GM12801 (cell line): ENCODE results near the gene MRTFA.

Experiments
- CTCF ChIP-seq: IDR thresholded peaks from one replicate; pipeline ENCODE4 v1.5.1; 2011; ENCODE audit warnings: control low read depth; ENCODE audit not compliant: insufficient read length; ENCODE audit errors: extremely low read depth

Gene MRTFA

GRCh38 chr22:40473703-40474102 is 162.8 kb downstream of the MRTFA start:
- no peak for TF ChIP-seq CTCF

GRCh38 chr22:40472579-40472978 is 163.9 kb downstream of the MRTFA start:
- TF ChIP-seq CTCF: no peak

GRCh38 chr22:40472051-40472450 is 164.5 kb downstream of the MRTFA start:
- no peak for TF ChIP-seq CTCF

- TF ChIP-seq CTCF: no peak
These were observed 167.3 kb downstream of the MRTFA start for GRCh38 chr22:40469181-40469580.

GRCh38 chr22:40468616-40469015 is 167.9 kb downstream of the MRTFA start:
- TF ChIP-seq CTCF: no peak

GRCh38 chr22:40466976-40467375 is 169.5 kb downstream of the MRTFA start:
- no peak for TF ChIP-seq CTCF

- TF ChIP-seq CTCF: no peak
These were observed 172.8 kb downstream of the MRTFA start for GRCh38 chr22:40463683-40464082.
